Subcutaneous adipose tissue (tissue), 4 donors: Measurements from ENCODE around the gene NHLRC4. TPM values are rescaled to one million over a fixed set of nuclear protein-coding genes. Genes with fewer than 3 reads are reported as not detected.

ENCODE experiments used
- total RNA-seq, 4 donors: library from RNA; depleted of rRNA; stranded (reverse); fragments of >200 nt; gene quantifications; one replicate each; pipeline ENCODE4 v1.1.0, GENCODE V29; 2016
- TF ChIP-seq, protein P1 (sequence below): fragments of 450-650 bp; IDR thresholded peaks from one replicate; pipeline ENCODE4 v1.5.1; 2016; ENCODE audit warnings: low read depth, mild to moderate bottlenecking, control low read depth, antibody characterized with exemption, moderate library complexity

NHLRC4 gene, protein sequence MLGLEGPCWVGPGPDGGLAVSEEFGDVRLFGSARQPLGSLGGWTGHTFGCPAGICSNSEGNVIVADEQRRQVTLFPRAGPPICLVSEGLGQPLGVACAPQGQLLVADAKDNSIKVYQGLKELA
- total RNA-seq = 1 to 10 TPM in 2 of 4 donors, under 1 TPM in 1, not detected in 1; 0.85 to 3.8 (median 2.0) TPM

- TF ChIP-seq, protein P1, sequence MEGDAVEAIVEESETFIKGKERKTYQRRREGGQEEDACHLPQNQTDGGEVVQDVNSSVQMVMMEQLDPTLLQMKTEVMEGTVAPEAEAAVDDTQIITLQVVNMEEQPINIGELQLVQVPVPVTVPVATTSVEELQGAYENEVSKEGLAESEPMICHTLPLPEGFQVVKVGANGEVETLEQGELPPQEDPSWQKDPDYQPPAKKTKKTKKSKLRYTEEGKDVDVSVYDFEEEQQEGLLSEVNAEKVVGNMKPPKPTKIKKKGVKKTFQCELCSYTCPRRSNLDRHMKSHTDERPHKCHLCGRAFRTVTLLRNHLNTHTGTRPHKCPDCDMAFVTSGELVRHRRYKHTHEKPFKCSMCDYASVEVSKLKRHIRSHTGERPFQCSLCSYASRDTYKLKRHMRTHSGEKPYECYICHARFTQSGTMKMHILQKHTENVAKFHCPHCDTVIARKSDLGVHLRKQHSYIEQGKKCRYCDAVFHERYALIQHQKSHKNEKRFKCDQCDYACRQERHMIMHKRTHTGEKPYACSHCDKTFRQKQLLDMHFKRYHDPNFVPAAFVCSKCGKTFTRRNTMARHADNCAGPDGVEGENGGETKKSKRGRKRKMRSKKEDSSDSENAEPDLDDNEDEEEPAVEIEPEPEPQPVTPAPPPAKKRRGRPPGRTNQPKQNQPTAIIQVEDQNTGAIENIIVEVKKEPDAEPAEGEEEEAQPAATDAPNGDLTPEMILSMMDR = no peak
Observed at GRCh38 chr16:566475-567372, at the start of gene NHLRC4. Gene NHLRC4, plus strand, starts transcription at chr16:567005. Its CDS starts 1,043 bp downstream, at chr16:568048.

DNA sequence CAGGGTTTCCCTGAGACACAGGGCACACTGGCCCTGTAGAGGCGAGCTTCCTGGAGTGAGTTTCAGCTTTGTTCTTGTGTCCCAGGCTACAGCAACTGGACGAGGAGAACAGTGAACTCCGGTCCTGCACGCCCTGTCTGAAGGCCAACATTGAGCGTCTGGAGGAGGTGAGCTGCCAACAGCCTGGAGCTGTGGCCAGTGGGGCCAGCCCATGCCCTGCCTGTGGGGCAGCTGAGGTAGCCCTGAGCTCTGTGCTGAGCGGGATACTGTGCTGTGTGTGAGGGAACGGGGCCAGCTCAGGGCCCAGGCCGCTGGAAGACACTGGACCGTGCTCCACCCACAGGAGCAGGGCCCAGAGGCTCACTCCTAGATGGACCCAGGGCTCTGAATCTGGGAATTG is 47.9 kb upstream of the NHLRC4 start:
- TF ChIP-seq, protein P1 = no peak

GRCh38 chr16:519425-519824 is 47.4 kb upstream of the NHLRC4 start:
- TF ChIP-seq, protein P1 = no peak

DNA sequence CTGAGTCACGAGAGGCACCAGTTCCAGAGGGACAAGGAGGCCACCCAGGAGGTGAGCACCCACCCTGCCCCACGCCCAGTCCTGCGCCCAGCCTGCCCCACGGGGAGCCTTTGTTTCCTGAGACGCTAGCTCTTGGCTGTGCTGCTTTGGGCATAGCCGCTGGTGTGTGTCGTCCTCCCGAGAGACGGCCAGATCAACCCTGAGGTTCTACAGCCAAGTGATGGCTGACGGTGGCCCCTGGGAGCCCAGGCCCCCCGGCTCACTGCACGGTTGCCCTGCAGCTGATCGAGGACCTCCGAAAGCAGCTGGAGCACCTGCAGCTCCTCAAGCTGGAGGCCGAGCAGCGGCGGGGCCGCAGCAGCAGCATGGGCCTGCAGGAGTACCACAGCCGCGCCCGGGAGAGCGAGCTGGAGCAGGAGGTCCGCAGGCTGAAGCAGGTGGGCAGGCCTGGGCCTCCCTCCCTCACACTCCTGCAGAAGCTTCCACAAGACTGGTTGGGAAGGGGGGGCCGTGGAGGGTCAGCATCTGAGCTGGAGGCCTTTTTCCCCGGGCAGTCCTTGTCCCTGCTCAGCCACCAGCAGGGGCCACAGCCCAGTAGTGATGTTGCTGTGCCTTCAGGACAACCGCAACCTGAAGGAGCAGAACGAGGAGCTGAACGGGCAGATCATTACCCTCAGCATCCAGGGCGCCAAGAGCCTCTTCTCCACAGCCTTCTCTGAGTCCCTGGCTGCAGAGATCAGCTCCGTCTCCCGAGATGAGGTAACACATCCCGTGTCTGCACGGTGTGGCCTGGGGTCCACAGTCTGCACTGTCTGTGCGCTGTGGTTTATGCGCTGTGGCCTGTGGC is 46.7 kb upstream of the NHLRC4 start:
- TF ChIP-seq, protein P1 = no peak

DNA sequence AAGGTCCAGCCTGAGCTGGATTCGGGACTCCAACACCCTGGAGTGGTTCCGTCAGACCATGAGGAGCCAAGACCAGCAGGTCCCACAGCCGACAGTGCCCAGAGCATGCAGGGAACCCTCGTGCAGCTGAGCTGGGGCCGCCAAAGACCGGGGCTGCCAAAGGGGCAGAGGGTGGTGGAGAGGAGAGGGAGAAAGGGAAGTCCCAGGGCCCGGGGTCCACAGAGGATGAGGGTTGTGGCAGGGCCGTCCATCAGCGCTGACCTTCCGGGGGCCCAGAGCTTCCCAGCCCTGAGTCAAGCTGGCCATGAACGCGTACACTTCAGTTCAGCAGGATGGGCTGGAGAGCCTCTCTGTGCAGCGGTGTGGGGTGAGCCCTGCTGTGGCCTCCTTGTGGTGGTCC is 46.0 kb upstream of the NHLRC4 start:
- TF ChIP-seq, protein P1 = no peak

- TF ChIP-seq, protein P1 = no peak
Observed at GRCh38 chr16:521381-522210, 45.2 kb upstream of the NHLRC4 start.
